IPS DF 6.9 (cell line): ENCODE data around the gene WDR62.

Source experiments
- DNase-seq: peaks from one replicate; pipeline ENCODE4 v3.0.0-alpha.2; 2013; ENCODE audit warnings: low read depth, low spot score
- H3K27ac ChIP-seq: one replicate; pipeline ENCODE4 v1.5.1; 2013; ENCODE audit warnings: low read length, control low read depth
- H3K27me3 ChIP-seq: 2 replicates; pipeline ENCODE4 v1.6.1; 2013; ENCODE audit warnings: mild to moderate bottlenecking, low read length; ENCODE audit not compliant: control insufficient read depth, insufficient read depth
- H3K36me3 ChIP-seq: 2 replicates; pipeline ENCODE4 v1.6.1; 2013; ENCODE audit warnings: low read length; ENCODE audit not compliant: control insufficient read depth, insufficient read depth
- H3K4me1 ChIP-seq: 2 replicates; pipeline ENCODE4 v1.6.1; 2013; ENCODE audit warnings: low read length; ENCODE audit not compliant: control insufficient read depth, insufficient read depth
- H3K4me3 ChIP-seq: 2 replicates; pipeline ENCODE4 v1.5.1; 2013; ENCODE audit warnings: mild to moderate bottlenecking, low read length
- H3K9me3 ChIP-seq: 2 replicates; pipeline ENCODE4 v1.6.1; 2013; ENCODE audit warnings: low read length, inconsistent platforms; ENCODE audit not compliant: control insufficient read depth, insufficient read depth
- WGBS: extraction: QIAGEN DNeasy Blood & Tissue Kit; methylation state at CpG from one replicate; pipeline ENCODE4 v1.1.7; 2013; ENCODE audit warnings: mixed read lengths, missing lambda C conversion rate; ENCODE audit not compliant: insufficient read length, insufficient coverage; 5-methylcytosine and 5-hydroxymethylcytosine counted together

WDR62 gene

DNA sequence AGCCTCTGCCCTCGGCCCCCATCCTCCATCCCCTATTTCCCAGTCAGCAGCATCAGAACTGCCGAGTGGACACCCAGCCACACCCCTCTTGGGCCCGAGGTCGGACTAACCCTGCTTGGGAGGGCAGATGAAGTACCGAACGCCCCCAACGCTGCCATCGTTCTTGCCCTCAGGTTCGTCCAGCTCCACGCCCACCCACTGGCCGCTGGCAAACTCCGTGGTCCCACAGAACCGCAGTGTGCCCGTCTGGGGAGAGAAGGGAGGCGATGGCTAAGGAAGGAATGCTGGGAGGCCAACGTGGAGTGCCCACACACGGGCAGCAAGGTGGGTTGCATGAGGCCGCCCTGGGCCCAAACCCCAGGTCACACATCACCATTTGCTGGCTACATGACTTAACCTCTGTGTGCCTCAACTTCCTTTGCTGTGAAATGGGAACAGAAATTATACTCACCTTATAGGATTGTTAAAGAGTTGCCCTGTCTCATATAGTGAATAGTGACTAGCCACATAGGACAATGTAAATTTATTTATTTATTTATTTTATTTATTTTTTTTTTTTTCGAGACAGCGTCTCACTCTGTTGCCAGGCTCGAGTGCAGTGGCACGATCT, 35.5 kb upstream of the WDR62 start:
- H3K4me3 ChIP-seq = no peak overlapping the region
- H3K27ac ChIP-seq = no peak overlapping the region
- no peak for DNase-seq
- H3K27me3 ChIP-seq = no peaks in the 10 kb centered on the region
- peaks cover 9% of the 10 kb centered on the region for H3K36me3 ChIP-seq
- WGBS = no CpG with 5 or more reads among the region's 22 CpGs
- H3K9me3 ChIP-seq = no peaks in the 10 kb centered on the region
- no peaks in the 10 kb centered on the region for H3K4me1 ChIP-seq

GRCh38 chr19:36023432-36023831, 31.3 kb upstream of the WDR62 start:
- H3K27me3 ChIP-seq = no peaks in the 10 kb centered on the region
- H3K27ac ChIP-seq = no peak overlapping the region
- no peak for DNase-seq
- no peaks in the 10 kb centered on the region; the same call in 1 of the 2 replicates for H3K4me1 ChIP-seq
- H3K4me3 ChIP-seq = no peak overlapping the region
- no CpG with 5 or more reads among the region's 5 CpGs for WGBS
- peaks cover 8% of the 10 kb centered on the region for H3K36me3 ChIP-seq
- H3K9me3 ChIP-seq = no peaks in the 10 kb centered on the region

DNA sequence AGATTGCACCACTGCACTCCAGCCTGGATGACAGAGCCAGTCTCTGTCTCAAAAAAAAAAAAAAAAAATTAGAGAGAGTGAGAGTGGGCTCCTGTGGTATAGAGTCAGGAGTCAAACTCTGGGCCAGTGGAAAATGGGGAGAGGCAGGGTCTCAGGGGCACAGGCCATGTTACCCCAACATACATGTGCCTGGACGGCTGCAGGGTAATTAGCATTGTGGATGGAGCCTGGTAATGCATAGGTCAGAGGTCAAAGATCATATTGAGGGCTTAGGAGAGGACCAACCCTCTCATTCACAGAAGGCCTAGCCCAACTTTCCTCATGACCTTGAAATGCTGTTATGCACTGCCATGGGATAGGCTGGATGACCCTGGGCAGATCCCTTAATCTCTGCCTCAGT, 29.2 kb upstream of the WDR62 start:
- DNase-seq = no peak
- WGBS = no CpG with 5 or more reads among the region's 1 CpG
- no peak overlapping the region for H3K27ac ChIP-seq
- H3K4me1 ChIP-seq = no peaks in the 10 kb centered on the region; the same call in 1 of the 2 replicates
- H3K36me3 ChIP-seq = peaks cover 8% of the 10 kb centered on the region
- H3K9me3 ChIP-seq = no peaks in the 10 kb centered on the region
- no peak overlapping the region for H3K4me3 ChIP-seq
- no peaks in the 10 kb centered on the region for H3K27me3 ChIP-seq

DNA sequence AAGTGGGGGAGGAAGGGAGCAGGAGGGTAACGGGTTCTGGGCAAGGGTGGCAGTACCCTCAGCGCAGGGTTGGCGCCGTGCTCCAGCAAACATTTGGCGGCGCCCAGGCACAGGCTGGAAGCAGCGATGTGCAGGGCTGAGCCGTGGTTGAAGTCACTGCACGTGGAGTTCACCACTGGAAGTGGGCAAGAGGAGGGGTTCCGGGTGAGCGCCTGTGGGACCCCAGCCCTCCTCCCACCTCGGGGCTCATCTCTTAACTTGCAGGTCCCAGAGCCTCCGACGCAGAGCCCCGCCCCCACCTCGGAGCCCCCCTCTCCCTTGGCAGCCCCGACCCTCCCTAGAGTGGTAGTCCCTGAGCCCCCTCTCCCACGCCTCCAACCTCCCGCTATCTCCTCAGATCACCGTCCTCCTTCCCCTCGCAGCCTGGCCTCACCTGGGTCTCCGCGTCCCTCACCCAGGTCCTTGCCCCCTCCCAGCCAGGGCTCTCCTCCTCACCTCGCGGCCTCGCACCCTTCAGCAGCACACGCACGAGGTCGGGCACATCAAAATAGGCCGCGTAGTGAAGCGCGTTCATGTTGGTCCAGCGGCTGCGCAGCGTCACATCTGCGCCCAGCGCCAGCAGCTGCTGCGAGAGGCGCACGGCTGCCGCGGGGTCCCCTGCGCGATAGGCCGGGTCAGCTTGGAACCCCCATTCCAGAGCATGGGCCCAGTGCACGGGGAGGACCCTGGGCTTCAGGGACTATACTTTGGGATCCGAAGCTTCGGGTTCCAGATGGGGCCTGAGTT, 28.4 kb upstream of the WDR62 start:
- Histone ChIP-seq H3K36me3 (peaks cover 8% of the 10 kb centered on the region), H3K4me1 (no peaks in the 10 kb centered on the region; the same call in 1 of the 2 replicates), H3K27me3 (no peaks in the 10 kb centered on the region), H3K27ac (no peak overlapping the region), H3K4me3 (no peak overlapping the region), H3K9me3 (no peaks in the 10 kb centered on the region)
- no CpG with 5 or more reads among the region's 49 CpGs for whole genome bisulfite sequencing
- DNase-seq = no peak

GRCh38 chr19:36027696-36028095, 27.0 kb upstream of the WDR62 start:
- DNase-seq = no peak
- H3K36me3 ChIP-seq = peaks cover 8% of the 10 kb centered on the region
- no peaks in the 10 kb centered on the region for H3K9me3 ChIP-seq
- H3K27ac ChIP-seq = no peak overlapping the region
- WGBS = no CpG with 5 or more reads among the region's 6 CpGs
- no peak overlapping the region for H3K4me3 ChIP-seq
- no peaks in the 10 kb centered on the region for H3K27me3 ChIP-seq
- no peaks in the 10 kb centered on the region; the same call in 1 of the 2 replicates for H3K4me1 ChIP-seq

- Histone ChIP-seq H3K4me3 (no peak overlapping the region), H3K36me3 (peaks cover 8% of the 10 kb centered on the region), H3K27me3 (no peaks in the 10 kb centered on the region), H3K27ac (no peak overlapping the region), H3K4me1 (no peaks in the 10 kb centered on the region; the same call in 1 of the 2 replicates), H3K9me3 (no peaks in the 10 kb centered on the region)
- WGBS = no CpG with 5 or more reads among the region's 10 CpGs
- DNase-seq = no peak
Observed at GRCh38 chr19:36028313-36029041, 26.2 kb upstream of the WDR62 start.

- no peak for DNase-seq
- Histone ChIP-seq H3K9me3 (no peaks in the 10 kb centered on the region), H3K27me3 (no peaks in the 10 kb centered on the region), H3K27ac (no peak overlapping the region), H3K4me1 (no peaks in the 10 kb centered on the region; the same call in 1 of the 2 replicates), H3K4me3 (no peak overlapping the region), H3K36me3 (no peaks in the 10 kb centered on the region; the same call in 1 of the 2 replicates)
- no CpG with 5 or more reads among the region's 8 CpGs for WGBS
Observed at GRCh38 chr19:36030264-36031148, 24.2 kb upstream of the WDR62 start.

DNA sequence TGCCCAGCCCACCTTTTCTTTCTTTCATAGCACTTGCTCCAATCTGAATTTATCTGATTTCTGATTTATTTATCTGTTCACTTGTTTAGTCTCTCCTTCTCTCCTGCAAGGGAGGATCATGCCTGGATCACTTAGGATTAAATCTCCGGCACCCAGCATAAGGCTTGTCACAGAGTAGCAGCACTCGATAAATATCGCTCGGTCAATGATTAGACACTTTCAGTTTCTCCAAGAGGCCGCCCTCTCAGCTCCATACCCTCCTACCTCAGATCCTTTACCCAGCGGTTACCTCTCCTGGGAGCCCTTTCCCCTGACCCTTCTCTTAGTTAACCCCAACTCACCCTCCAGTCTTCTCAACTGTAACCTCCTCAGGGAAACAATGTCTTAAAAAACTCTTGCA, 23.4 kb upstream of the WDR62 start:
- no peaks in the 10 kb centered on the region; the same call in 1 of the 2 replicates for H3K4me1 ChIP-seq
- H3K27me3 ChIP-seq = no peaks in the 10 kb centered on the region
- H3K27ac ChIP-seq = no peak overlapping the region
- no peaks in the 10 kb centered on the region for H3K9me3 ChIP-seq
- no peak for DNase-seq
- WGBS = no CpG with 5 or more reads among the region's 6 CpGs
- no peaks in the 10 kb centered on the region; the same call in 1 of the 2 replicates for H3K36me3 ChIP-seq
- H3K4me3 ChIP-seq = no peak overlapping the region

DNA sequence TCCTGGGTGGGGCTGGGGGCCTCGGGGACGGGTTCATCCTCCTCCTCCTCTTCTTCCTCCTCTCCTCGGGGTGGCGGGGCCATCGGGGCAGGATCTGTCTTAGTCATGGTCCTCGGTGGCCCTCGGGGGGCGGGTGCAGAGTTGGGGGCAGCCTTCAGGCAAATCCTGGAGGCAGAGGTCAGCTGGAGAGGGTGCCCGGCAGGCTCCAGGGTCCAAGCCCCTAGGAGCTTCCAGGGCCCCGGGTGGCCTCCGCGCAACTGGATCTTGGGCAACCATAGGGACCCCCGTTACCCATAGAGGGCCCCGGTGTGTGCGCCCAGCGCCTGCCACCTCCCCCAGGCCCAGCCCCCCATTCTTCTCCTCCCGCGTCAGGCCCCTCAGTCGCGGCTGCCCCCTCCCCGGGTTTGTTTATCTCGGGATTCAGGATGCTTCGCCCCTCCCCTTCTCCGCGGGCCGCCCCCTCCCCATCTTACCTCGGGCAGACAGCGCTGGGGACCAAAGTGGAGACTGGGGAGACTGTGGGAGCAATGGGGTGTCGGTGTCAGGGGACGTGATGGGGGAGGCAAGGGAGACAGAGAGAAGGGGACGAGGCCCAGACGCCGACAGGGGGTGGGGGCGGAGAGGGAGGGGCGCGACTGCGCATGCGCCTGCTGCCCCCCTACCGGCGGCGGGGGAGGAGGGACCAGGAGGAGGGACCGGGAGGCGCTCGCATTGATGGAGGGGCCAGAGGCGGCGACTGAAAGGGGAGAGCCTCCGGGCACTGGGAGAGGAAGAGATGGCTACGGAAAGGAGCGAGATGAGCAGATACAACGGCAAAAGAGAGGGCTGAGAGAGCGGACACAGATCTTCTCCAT, 22.2 kb upstream of the WDR62 start, which contains the start of gene CLIP3:
Gene CLIP3 (minus strand): TSS at position 623 of the 854 bp plus-strand sequence. CDS start 516 bp downstream, at position 107.
- Histone ChIP-seq H3K4me3 (peak within 1 kb of the TSS; percentile 86; the same call in 1 of the 2 replicates), H3K9me3 (no peaks in the 10 kb centered on the region), H3K36me3 (no peaks in the 10 kb centered on the region), H3K27me3 (no peaks in the 10 kb centered on the region), H3K4me1 (no peaks in the 10 kb centered on the region), H3K27ac (no peak within 1 kb of the TSS)
- no CpG with 5 or more reads among the region's 51 CpGs for WGBS
- no peak for DNase-seq
